GM10847 (cell line): Measurements from ENCODE around the gene PRPSAP1.

Experiments
- POLR2A ChIP-seq: IDR thresholded peaks from 2 replicates; pipeline ENCODE4 v1.6.1; 2011; ENCODE audit not compliant: insufficient read length; ENCODE audit errors: extremely low read depth

The PRPSAP1 gene

DNA sequence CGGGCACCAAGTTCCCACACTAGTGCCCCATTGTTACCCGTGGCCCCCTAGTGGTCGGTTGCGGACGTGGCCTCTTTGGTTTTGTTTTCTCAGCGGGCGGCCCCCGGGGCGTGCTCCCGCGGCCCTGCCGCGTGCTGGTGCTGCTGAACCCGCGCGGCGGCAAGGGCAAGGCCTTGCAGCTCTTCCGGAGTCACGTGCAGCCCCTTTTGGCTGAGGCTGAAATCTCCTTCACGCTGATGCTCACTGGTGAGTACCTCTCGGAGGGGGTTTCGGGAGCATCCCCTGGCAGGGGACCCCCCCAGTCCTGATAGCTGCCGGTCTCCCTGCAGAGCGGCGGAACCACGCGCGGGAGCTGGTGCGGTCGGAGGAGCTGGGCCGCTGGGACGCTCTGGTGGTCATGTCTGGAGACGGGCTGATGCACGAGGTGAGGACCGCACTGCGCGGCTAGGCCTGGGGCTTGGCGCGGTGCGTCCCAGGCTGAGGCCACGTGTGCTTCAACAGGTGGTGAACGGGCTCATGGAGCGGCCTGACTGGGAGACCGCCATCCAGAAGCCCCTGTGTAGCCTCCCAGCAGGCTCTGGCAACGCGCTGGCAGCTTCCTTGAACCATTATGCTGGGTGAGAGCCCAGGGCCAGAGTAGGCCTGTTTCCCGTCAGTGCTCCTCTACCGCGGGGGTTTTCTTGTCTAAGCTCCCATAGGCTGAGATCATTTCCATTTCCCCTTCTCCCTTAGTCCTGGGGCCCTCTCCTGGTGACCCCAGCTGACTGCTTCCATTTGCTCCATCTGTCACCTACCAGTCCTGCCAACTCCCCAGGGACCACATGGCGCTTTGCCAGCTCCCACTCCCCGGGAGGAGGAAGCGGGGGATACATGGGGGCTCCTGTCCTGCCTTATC lies 32.4 kb upstream of the PRPSAP1 start:
- no peak for TF ChIP-seq POLR2A

DNA sequence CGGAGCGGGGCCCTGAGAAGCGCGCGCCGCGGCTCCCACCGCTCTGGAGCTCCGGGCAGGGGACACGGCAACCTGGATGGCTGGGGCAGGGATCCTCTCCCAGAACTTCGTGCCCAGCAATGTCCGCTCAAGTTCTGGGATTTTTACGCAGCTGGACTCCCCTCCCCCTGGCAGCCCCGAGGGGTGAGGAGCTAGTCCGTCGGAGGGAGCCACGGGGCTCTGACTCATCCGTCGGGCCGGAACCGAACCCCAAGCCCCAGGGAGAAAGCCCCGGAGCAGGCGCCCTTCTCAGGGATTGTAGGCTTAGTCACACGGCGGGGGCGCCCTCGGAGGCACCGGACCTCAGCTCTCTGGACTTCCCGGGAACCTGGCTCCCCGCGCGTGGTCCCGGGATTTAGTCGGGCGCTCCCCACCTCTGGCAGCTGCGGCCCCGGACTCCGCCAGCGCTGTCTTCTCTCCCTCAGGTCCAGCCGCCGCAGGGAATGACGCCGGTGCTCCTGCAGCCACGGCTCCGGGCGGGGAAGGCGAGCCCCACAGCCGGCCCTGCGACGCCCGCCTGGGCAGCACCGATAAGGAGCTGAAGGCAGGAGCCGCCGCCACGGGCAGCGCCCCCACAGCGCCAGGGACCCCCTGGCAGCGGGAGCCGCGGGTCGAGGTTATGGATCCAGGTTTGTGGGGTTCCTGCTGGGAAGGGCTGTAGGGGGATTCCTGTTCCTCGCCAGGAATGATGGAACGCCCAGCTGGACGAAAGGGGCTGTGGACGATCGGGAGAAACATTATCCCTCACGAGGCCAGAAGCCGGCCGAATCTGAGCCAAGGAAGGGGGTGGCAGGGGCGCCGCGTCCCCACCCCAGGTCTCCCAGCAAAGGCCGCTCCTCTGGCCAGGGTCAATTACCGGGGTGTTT lies 31.5 kb upstream of the PRPSAP1 start:
- TF ChIP-seq POLR2A, result no peak

DNA sequence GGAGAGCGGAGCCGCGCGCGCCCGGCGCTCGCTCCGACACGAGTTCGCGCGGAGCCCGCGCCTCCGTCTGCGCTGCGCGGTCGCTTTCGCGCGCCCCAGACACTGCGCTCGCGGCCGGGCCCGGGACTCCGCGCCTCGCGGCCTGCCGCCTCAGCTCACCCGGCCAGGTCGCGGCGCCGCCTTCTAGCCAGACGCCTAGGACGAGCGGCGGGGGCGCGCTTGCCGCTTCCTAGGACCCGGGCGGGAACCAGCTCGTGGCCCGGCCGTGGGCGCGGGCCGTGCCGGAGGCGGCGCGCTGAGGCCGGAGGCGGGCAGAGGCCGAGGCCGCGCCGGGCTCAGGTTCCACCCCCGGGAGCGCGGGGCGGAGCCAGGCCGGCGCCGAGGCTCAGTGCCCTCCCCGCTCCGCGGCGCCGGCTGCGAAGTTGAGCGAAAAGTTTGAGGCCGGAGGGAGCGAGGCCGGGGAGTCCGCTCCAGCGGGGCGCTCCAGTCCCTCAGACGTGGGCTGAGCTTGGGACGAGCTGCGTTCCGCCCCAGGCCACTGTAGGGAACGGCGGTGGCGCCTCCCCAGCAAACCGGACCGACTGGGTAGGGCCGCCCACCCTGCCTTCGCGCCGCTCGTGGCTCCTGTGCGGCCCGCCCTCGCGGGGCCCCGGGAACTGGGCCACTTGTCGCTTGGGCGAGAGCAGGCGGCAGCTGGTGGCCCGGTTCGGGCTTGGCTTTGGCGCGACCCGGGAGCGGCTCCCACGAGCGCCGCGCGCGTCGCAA lies 30.7 kb upstream of the PRPSAP1 start, which contains the start of gene SPHK1:
SPHK1 (plus strand) TSS at position 388 of the 765 bp plus-strand sequence. CDS start 1,036 bp downstream, outside the sequence.
- no peak for TF ChIP-seq POLR2A

DNA sequence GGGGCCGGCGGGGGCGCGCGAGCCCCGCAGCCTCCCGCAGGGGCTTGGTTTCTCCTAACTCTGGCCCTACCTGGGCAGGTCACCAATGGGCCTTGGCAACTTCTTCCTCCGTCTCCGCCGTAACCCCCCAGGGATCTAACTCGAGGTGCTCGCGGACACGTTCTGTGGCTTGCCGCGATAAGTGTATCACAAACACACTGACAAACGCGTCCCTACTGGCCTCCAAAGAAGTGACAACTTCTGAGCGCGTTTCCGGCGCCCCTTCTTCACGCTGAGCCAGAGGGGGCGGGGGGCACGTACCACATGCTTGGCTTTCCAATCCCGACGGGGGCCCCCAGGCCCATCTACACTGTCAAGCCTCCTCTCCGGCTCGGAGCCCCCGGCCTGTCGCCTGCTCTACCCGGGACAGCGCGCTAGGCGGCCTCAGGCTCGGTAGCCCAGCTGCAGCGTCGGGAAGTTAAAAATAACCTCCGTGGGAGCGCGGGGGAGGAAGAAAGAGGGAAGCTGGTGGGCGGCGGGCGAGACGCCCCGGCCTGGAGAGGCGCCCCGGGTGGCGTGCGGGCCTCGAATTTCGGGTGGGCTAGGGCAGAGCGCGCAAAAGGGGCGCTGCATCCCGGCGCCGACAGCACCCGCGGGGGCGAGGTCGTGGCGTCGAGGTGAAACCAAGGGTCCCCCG lies 30.0 kb upstream of the PRPSAP1 start:
- TF ChIP-seq POLR2A, result no peak

DNA sequence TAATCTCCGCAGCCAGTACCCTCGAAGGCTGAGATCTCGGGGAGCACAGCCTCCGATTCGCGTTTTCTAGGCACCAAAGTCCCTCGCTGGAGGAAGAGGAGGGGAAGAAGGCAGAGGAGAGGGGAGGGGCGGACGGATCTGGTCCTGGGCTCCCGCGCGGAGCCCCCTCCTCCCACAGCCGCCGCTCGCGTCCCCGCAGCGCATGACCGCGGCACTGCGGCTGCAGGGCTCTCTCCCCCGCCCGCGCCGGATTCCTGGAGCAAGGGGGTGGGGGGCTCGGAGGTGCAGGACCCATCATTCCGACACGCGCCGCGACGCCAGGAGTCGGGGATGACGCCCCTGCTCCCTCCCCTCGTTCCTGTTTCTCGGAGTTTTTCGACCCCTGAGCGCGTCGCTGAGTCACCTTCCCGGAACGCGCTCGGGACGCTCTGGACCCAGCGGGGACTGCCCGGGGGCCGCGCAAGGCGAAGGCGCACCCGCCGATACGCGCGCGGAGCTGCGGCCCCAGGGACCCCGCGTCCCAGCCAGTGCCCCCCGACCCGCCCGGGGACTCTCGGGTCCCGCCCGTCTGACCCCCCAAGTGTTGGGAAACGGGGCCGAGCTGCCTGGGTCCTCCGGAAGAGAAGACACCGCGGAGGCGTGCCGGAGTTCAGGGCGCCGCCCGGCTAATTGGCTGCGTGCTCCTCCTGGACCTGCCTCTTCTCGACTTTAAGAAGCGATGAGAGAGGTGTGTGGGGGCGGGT lies 29.3 kb upstream of the PRPSAP1 start:
- TF ChIP-seq POLR2A, result no peak

GRCh38 chr17:76382351-76382802 lies 28.7 kb upstream of the PRPSAP1 start:
- TF ChIP-seq POLR2A, result no peak

GRCh38 chr17:76381633-76382350 lies 28.1 kb upstream of the PRPSAP1 start:
- no peak for TF ChIP-seq POLR2A

DNA sequence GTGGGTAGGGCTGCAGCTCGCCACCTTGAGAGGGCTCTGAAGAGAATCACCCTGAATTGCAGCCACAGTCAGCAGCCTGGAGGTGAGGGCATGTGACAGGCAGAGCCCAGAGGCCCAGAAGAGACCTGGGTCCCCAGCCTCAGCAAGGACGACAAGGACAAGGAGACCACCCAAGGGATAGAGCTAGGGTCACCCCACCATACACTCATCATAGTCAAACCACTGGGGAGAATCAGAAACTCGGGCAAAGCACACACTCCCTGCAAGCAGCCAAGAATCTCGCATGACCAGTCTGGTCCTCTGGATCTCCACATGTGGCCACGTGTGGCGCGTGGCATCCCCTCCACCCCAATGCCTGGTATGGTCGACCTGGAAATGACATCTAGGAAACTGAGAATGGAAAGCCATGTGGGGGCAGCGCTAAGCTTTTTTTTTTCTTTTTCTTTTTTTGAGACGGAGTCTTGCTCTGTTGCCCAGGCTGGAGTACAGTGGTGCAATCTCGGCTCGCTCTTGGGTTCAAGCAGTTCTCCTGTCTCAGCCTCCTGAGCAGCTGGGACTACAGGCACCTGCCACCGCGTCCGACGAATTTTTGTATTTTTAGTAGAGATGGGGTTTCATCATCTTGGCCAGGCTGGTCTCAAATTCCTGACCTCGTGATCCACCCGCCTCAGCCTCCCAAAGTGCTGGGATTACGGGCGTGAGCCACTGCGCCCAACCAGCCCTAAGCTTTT lies 26.1 kb upstream of the PRPSAP1 start:
- no peak for TF ChIP-seq POLR2A

DNA sequence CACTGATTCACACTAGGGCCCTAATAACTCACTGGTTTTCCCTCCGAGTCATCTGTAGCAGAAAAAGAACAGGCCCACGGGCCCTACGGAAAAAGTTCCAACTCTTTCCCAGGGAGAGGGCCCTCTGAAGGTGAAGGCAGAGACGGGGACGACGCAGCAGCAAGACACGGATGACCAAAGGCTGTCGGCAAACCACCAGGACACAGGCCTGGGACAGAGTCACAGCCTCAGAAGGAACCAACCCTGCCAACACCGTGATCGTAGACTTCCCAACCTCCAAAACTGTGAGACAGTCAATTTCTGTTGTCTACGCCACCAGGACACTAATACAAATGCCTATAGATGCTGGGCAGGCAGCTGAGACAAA lies 25.5 kb upstream of the PRPSAP1 start:
- no peak for TF ChIP-seq POLR2A

DNA sequence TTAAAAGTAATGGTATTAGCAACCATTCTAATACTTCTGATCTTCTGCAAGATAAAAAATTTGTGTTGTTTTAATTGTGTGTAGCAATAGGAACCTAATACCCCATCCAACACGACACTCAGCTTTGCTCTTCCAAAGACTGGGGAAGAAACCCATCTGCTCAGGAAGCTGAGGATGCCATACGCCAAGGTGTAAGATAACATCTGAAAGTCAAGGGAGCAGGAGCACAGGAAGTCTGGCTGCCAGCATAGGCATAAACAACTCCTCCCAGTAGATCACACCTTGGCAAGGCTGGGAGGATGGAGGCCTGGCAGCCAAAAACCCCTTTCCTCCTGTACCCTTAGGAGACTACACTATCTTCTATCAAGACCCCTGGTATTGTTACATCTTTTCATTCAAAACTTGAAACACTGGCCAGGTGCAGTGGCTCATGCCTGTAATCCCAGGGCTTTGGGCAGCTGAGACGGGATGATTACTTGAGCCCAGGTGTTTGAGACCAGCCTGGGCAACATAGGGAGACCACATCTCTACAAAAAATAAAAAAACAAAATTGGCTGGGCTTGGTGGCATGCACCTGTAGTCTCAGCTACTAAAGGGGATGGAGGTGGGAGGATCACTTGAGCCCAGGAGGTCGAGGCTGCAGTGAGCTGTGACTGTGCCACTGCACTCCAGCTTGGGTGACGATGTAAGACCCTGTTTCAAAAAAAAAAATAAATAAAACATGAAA lies 25.0 kb upstream of the PRPSAP1 start:
- TF ChIP-seq POLR2A, result no peak

DNA sequence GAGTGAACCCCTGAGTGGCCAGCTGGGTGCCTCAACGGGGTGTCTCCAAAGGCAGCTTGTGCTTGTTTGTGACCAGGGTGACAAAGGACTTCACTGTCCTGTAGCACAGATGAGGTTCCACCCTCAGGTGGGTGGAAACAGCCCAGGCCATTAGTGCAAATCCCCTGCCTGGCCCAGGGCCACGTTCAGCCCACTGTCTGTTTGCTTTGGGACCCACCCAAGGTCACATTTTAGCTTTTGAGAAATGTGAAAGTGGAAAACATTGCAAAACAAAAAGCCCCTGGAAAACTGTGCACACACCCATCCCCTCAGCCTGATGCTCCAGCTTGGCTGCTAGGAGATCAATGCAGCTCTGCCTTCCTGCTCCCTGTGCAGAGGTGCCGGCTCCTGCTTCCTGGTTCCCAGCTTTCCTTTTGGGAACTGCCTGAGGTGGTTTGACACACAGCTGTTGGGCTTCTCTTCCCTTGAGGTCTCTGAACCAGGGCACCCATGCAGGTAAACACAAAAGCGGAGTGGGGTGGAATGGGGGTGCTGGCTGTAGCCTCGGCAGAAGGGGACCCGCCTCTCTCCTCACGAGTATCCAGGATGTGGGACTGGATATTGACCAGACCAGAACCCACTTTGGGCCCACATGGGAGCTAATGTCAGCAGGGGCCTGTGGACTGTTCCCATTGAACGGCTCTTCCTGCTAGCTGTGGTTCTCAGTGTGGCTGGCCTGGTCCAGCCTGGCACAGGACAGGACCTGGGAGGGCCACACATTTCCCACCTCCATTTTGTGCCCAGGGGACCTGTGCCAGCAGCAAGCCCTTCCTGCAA lies 22.8 kb upstream of the PRPSAP1 start:
- TF ChIP-seq POLR2A, result no peak
